ENCODE results near the gene NCOA3.

DNA sequence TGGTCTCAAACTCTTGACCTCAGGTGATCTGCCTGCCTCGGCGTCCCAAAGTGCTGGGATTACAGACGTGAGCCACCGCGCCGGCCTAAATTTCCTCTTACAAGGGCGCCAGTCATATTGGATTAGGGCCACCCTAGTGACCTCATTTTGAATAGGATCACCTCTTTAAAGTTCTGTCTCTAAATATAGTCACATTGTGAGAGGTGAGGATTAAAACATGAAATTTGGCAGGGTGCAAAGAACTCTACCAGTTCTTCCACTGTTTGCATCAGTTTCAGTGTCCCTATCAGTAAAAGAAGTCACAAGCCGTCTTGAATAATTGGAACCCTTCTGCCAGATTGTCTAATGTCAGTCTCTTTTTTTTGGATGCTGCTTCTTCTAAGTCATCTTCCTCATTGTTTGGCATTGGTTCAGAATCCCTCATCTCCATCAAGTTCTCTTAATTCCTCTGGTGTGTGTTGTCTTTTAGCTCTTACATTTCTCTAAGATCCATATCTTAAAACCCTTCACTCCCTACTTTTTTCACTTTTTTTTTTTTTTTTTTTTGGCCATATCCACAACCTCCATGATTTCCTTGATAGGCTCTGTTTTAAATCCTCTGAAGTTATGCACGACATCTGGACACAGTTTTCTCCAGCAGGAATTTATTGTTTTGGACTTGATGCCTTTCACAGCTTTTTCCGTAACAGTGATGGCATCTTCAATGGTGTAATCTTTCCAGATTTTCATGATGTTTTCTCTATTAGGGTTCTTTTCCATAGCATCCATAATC, 56.8 kb downstream of the NCOA3 start:
- TF ChIP-seq, protein P1, sequence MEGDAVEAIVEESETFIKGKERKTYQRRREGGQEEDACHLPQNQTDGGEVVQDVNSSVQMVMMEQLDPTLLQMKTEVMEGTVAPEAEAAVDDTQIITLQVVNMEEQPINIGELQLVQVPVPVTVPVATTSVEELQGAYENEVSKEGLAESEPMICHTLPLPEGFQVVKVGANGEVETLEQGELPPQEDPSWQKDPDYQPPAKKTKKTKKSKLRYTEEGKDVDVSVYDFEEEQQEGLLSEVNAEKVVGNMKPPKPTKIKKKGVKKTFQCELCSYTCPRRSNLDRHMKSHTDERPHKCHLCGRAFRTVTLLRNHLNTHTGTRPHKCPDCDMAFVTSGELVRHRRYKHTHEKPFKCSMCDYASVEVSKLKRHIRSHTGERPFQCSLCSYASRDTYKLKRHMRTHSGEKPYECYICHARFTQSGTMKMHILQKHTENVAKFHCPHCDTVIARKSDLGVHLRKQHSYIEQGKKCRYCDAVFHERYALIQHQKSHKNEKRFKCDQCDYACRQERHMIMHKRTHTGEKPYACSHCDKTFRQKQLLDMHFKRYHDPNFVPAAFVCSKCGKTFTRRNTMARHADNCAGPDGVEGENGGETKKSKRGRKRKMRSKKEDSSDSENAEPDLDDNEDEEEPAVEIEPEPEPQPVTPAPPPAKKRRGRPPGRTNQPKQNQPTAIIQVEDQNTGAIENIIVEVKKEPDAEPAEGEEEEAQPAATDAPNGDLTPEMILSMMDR (IDR thresholded peaks at IDR 0.05), result no peak
- TF ChIP-seq EP300 (IDR thresholded peaks at IDR 0.05) (no peak), POLR2A (IDR thresholded peaks at IDR 0.05) (no peak), POLR2AphosphoS5 (IDR thresholded peaks at IDR 0.05) (no peak)
